Measurements from ENCODE around the gene SFTPB. TPM values are rescaled to one million over a fixed set of nuclear protein-coding genes. Genes with fewer than 3 reads are reported as not detected.
"Not testable (repeated sequence)": the region's sequence is repeated elsewhere in the genome, so short reads cannot be mapped to it uniquely, and the experiment has no call there.

SFTPB gene
- total RNA-seq, 1 donor from 2014 or later: not detected

GRCh38 chr2:85674417-85674816 is 6.4 kb upstream of the SFTPB start:
- no peak for TF ChIP-seq CTCF (IDR thresholded peaks at IDR 0.05; ENCODE audit: borderline replicate concordance)
- H3K4me3 ChIP-seq: no peak overlapping the region
- peaks cover 26% of the 10 kb centered on the region for H3K4me1 ChIP-seq
- H3K36me3 ChIP-seq: no peaks in the 10 kb centered on the region
- H3K9me3 ChIP-seq (replicated peaks): no peaks in the 10 kb centered on the region
- no peak for DNase-seq
- H3K27me3 ChIP-seq (ENCODE audit: low read depth): no peaks in the 10 kb centered on the region
- intact Hi-C loops (cut with micrococcal nuclease): no loop called here
- H3K27ac ChIP-seq (replicated peaks): no peak overlapping the region

- Histone ChIP-seq H3K27me3 (ENCODE audit: low read depth) (no peaks in the 10 kb centered on the region), H3K36me3 (no peaks in the 10 kb centered on the region), H3K4me1 (peaks cover 20% of the 10 kb centered on the region), H3K27ac (replicated peaks) (no peak overlapping the region), H3K4me3 (no peak overlapping the region), H3K9me3 (replicated peaks) (no peaks in the 10 kb centered on the region)
- intact Hi-C loops (cut with micrococcal nuclease): no loop called here
- no peak for TF ChIP-seq CTCF (IDR thresholded peaks at IDR 0.05; ENCODE audit: borderline replicate concordance)
- DNase-seq: no peak
These were observed 5.8 kb upstream of the SFTPB start for GRCh38 chr2:85673716-85674375.

GRCh38 chr2:85672456-85672855 is 4.5 kb upstream of the SFTPB start:
- intact Hi-C loops (cut with micrococcal nuclease): no loop called here
- no peak for DNase-seq
- Histone ChIP-seq H3K4me3 (no peak overlapping the region), H3K9me3 (replicated peaks) (no peaks in the 10 kb centered on the region), H3K27ac (replicated peaks) (no peak overlapping the region), H3K27me3 (ENCODE audit: low read depth) (no peaks in the 10 kb centered on the region), H3K36me3 (no peaks in the 10 kb centered on the region), H3K4me1 (peaks cover 13% of the 10 kb centered on the region)
- TF ChIP-seq CTCF (IDR thresholded peaks at IDR 0.05; ENCODE audit: borderline replicate concordance): no peak

- H3K9me3 ChIP-seq (replicated peaks); DNase-seq; H3K27ac ChIP-seq (replicated peaks); H3K4me1 ChIP-seq; H3K4me3 ChIP-seq; H3K36me3 ChIP-seq; H3K27me3 ChIP-seq (ENCODE audit: low read depth); intact Hi-C loops (cut with micrococcal nuclease): not testable (repeated sequence)
These were observed 2.4 kb upstream of the SFTPB start for GRCh38 chr2:85670416-85670815.

GRCh38 chr2:85669549-85669948 is 1.6 kb upstream of the SFTPB start:
- TF ChIP-seq CTCF (IDR thresholded peaks at IDR 0.05; ENCODE audit: borderline replicate concordance): no peak
- Histone ChIP-seq H3K9me3 (replicated peaks) (no peaks in the 10 kb centered on the region), H3K36me3 (no peaks in the 10 kb centered on the region), H3K4me3 (no peak overlapping the region), H3K27ac (replicated peaks) (no peak overlapping the region), H3K27me3 (ENCODE audit: low read depth) (no peaks in the 10 kb centered on the region), H3K4me1 (peaks cover 7% of the 10 kb centered on the region)
- intact Hi-C loops (cut with micrococcal nuclease): no loop called here
- no peak for DNase-seq

- intact Hi-C loops (cut with micrococcal nuclease): no loop called here
- no peak for DNase-seq
- no peak overlapping the region for H3K27ac ChIP-seq (replicated peaks)
- H3K4me1 ChIP-seq: peaks cover 9% of the 10 kb centered on the region
- H3K9me3 ChIP-seq (replicated peaks): no peaks in the 10 kb centered on the region
- H3K27me3 ChIP-seq (ENCODE audit: low read depth): no peaks in the 10 kb centered on the region
- TF ChIP-seq CTCF (IDR thresholded peaks at IDR 0.05; ENCODE audit: borderline replicate concordance): no peak
- H3K4me3 ChIP-seq: no peak overlapping the region
- H3K36me3 ChIP-seq: no peaks in the 10 kb centered on the region
These were observed 801 bp upstream of the SFTPB start for GRCh38 chr2:85668857-85669142.
